ENCODE results near the gene LYPD4. TPM values are rescaled to one million over a fixed set of nuclear protein-coding genes. Genes with fewer than 3 reads are reported as not detected.
A peak's percentile ranks its signal among the peaks of the same experiment; 100 is the strongest.
"Not testable (repeated sequence)": the region's sequence is repeated elsewhere in the genome, so short reads cannot be mapped to it uniquely, and the experiment has no call there.

The LYPD4 gene
- total RNA-seq, 3 donors from 2014 or later = not detected

GRCh38 chr19:41795031-41795461 lies 49.4 kb downstream of the LYPD4 start:
- intact Hi-C loops (cut with DNase I, micrococcal nuclease) = no loop called here
- ATAC-seq = peak; percentile 86

GRCh38 chr19:41793414-41793727 lies 51.1 kb downstream of the LYPD4 start:
- TF ChIP-seq CTCF (IDR thresholded peaks at IDR 0.05) = no peak
- Histone ChIP-seq H3K9me3 (no peaks in the 10 kb centered on the region), H3K4me3 (no peak overlapping the region), H3K36me3 (ENCODE audit: low read depth) (no peaks in the 10 kb centered on the region), H3K4me1 (ENCODE audit: low read depth) (no peaks in the 10 kb centered on the region)
- ATAC-seq (no peak), DNase-seq (no peak)
- intact Hi-C loops (cut with DNase I, micrococcal nuclease) = no loop called here

More at GRCh38 chr19:41795031-41795461, 49.4 kb downstream of the LYPD4 start:
- no peaks in the 10 kb centered on the region for H3K9me3 ChIP-seq
- peak in 1 of 3 donors; percentile 84 for DNase-seq
- peak; percentile 74 for TF ChIP-seq CTCF (IDR thresholded peaks at IDR 0.05)
- H3K36me3 ChIP-seq (ENCODE audit: low read depth) = no peaks in the 10 kb centered on the region
- no peak overlapping the region for H3K4me3 ChIP-seq
- H3K4me1 ChIP-seq (ENCODE audit: low read depth) = no peaks in the 10 kb centered on the region

- TF ChIP-seq CTCF (IDR thresholded peaks at IDR 0.05) = peak; percentile 50
- no peaks in the 10 kb centered on the region for H3K36me3 ChIP-seq (ENCODE audit: low read depth)
- DNase-seq (peak in 2 of 3 donors; percentile 73 to 75), ATAC-seq (peak; percentile 61)
- intact Hi-C loops (cut with DNase I, micrococcal nuclease) = no loop called here
- H3K4me1 ChIP-seq (ENCODE audit: low read depth) = no peaks in the 10 kb centered on the region
- no peaks in the 10 kb centered on the region for H3K9me3 ChIP-seq
- H3K4me3 ChIP-seq = no peak overlapping the region
Observed at GRCh38 chr19:41792513-41793413, 51.7 kb downstream of the LYPD4 start.

GRCh38 chr19:41789053-41789452 lies 55.4 kb downstream of the LYPD4 start:
- DNase-seq; H3K36me3 ChIP-seq (ENCODE audit: low read depth); ATAC-seq; H3K4me3 ChIP-seq; intact Hi-C loops (cut with DNase I, micrococcal nuclease); H3K9me3 ChIP-seq: not testable (repeated sequence)
- H3K4me1 ChIP-seq (ENCODE audit: low read depth) = peaks cover 12% of the 10 kb centered on the region

GRCh38 chr19:41788518-41788917 lies 56.0 kb downstream of the LYPD4 start:
- H3K36me3 ChIP-seq (ENCODE audit: low read depth); intact Hi-C loops (cut with DNase I, micrococcal nuclease); H3K9me3 ChIP-seq; H3K4me3 ChIP-seq; DNase-seq: not testable (repeated sequence)
- peaks cover 12% of the 10 kb centered on the region for H3K4me1 ChIP-seq (ENCODE audit: low read depth)
- ATAC-seq = peak; percentile 67

Small RNAs within 50 kb of the gene (microRNA-seq; reads per million reads assigned to microRNA genes)
- gene MIR6797 = not detected

Other genes starting within 250 kb of the LYPD4 start
- gene CEACAM4, start 217.6 kb downstream of the LYPD4 start, total RNA-seq = 1 to 10 TPM in 1 of 3 donors, under 1 TPM in 1, not detected in 1; 0.25 to 1.2 TPM
- 1,000 to 10,000 TPM in 2 of 3 donors, 100 to 1,000 TPM in 1; 753 to 3,639 (median 2,117) TPM for gene CEACAM7, start 156.4 kb downstream of the LYPD4 start, total RNA-seq
- 1,000 to 10,000 TPM; 2,069 to 7,240 (median 3,325) TPM for gene CEACAM5, start 136.1 kb downstream of the LYPD4 start, total RNA-seq
- 1,000 to 10,000 TPM in 1 of 3 donors, 100 to 1,000 TPM in 2; 249 to 1,767 (median 431) TPM for gene CEACAM6, start 89.2 kb downstream of the LYPD4 start, total RNA-seq
- 1 to 10 TPM; 2.5 to 4.5 (median 3.9) TPM for gene CEACAM3, start 48.1 kb downstream of the LYPD4 start, total RNA-seq
- not detected for gene DMRTC2, start 359 bp upstream of the LYPD4 start, total RNA-seq
- 1,000 to 10,000 TPM; 1,251 to 1,696 (median 1,572) TPM for gene RPS19, start 15.6 kb upstream of the LYPD4 start, total RNA-seq
- gene CD79A, start 32.6 kb upstream of the LYPD4 start, total RNA-seq = 1 to 10 TPM; 2.7 to 7.3 (median 3.9) TPM
- gene ARHGEF1, start 38.5 kb upstream of the LYPD4 start, total RNA-seq = 100 to 1,000 TPM in 1 of 3 donors, 10 to 100 TPM in 2; 84.9 to 125 (median 92.3) TPM
- 1 to 10 TPM in 1 of 3 donors, under 1 TPM in 2; 0.70 to 1.1 (median 0.98) TPM for gene ERFL, start 83.8 kb upstream of the LYPD4 start, total RNA-seq
- gene RABAC1, start 114.6 kb upstream of the LYPD4 start, total RNA-seq = 100 to 1,000 TPM; 150 to 160 (median 152) TPM
- gene ATP1A3, start 149.5 kb upstream of the LYPD4 start, total RNA-seq = 1 to 10 TPM in 1 of 3 donors, not detected in 2; 8.3 TPM
- 10 to 100 TPM in 1 of 3 donors, 1 to 10 TPM in 1, under 1 TPM in 1; 0.67 to 25.8 (median 2.0) TPM for gene GRIK5, start 225.5 kb upstream of the LYPD4 start, total RNA-seq
- 10 to 100 TPM; 11.2 to 17.5 (median 17.0) TPM for gene ZNF574, start 231.5 kb upstream of the LYPD4 start, total RNA-seq

All from mucosa of descending colon (tissue), 3 donors.